Hepatocyte (in vitro differentiated cells): ENCODE measurements around the gene PKP1. TPM values are rescaled to one million over a fixed set of nuclear protein-coding genes. Genes with fewer than 3 reads are reported as not detected.

Experiments used
- DNase-seq: peaks from one replicate; pipeline ENCODE4 v3.0.0-alpha.2; 2016; ENCODE audit warnings: low spot score
- H2AFZ ChIP-seq: fragments of 200-600 bp; sonication (generic); 2 replicates; pipeline ENCODE4 v1.6.0; 2016; ENCODE audit warnings: antibody characterized with exemption, mild to moderate bottlenecking
- H3K27ac ChIP-seq: fragments of 200-600 bp; sonication (generic); 2 replicates; pipeline ENCODE4 v1.5.1; 2016; ENCODE audit warnings: mild to moderate bottlenecking
- H3K27me3 ChIP-seq: fragments of 200-600 bp; sonication (generic); 2 replicates; pipeline ENCODE4 v1.6.1; 2016
- H3K36me3 ChIP-seq: fragments of 200-600 bp; sonication (generic); replicated peaks from 2 replicates; pipeline ENCODE4 v1.5.1; 2016; ENCODE audit warnings: low read depth; ENCODE audit not compliant: insufficient read depth
- H3K4me1 ChIP-seq: fragments of 200-600 bp; sonication (generic); 2 replicates; pipeline ENCODE4 v1.5.1; 2016; ENCODE audit warnings: mild to moderate bottlenecking, moderate library complexity; ENCODE audit not compliant: insufficient read depth
- H3K4me2 ChIP-seq: fragments of 200-600 bp; sonication (generic); 2 replicates; pipeline ENCODE4 v1.6.0; 2016
- H3K4me3 ChIP-seq: fragments of 200-600 bp; sonication (generic); 2 replicates; pipeline ENCODE4 v1.5.1; 2016; ENCODE audit warnings: mild to moderate bottlenecking
- H3K79me2 ChIP-seq: fragments of 200-600 bp; sonication (generic); 2 replicates; pipeline ENCODE4 v1.6.0; 2017; ENCODE audit warnings: mild to moderate bottlenecking
- H3K9me2 ChIP-seq: fragments of 200-600 bp; sonication (generic); replicated peaks from 2 replicates; pipeline ENCODE4 v1.6.0; 2017; ENCODE audit warnings: mild to moderate bottlenecking; ENCODE audit not compliant: insufficient read depth
- H3K9me3 ChIP-seq: fragments of 200-600 bp; sonication (generic); 2 replicates; pipeline ENCODE4 v1.5.1; 2016; ENCODE audit warnings: low read depth, mild to moderate bottlenecking
- H4K20me1 ChIP-seq: fragments of 200-600 bp; sonication (generic); 2 replicates; pipeline ENCODE4 v1.6.0; 2016; ENCODE audit warnings: mild to moderate bottlenecking; ENCODE audit not compliant: insufficient read depth, poor library complexity, severe bottlenecking
- EZH2 ChIP-seq: fragments of 200-600 bp; sonication (generic); IDR thresholded peaks from 2 replicates; pipeline ENCODE4 v1.6.1; 2016; ENCODE audit warnings: antibody characterized with exemption, mild to moderate bottlenecking, borderline replicate concordance
- EZH2phosphoT487 ChIP-seq: fragments of 200-600 bp; sonication (generic); IDR thresholded peaks from one replicate; pipeline ENCODE4 v1.6.1; 2018; ENCODE audit warnings: antibody characterized with exemption, mild to moderate bottlenecking, low read depth, moderate library complexity; ENCODE audit not compliant: unreplicated experiment, severe bottlenecking
- WGBS: methylation state at CpG from one replicate; pipeline ENCODE4 v1.1.6; 2016; ENCODE audit warnings: low lambda C conversion rate; ENCODE audit errors: missing lambda C conversion rate; 5-methylcytosine and 5-hydroxymethylcytosine counted together
- polyA plus RNA-seq: library from polyadenylated mRNA; unstranded; fragments of >200 nt; fragmentation: Nextera tagmentation; extraction: Ambion mirVana; gene quantifications from 2 replicates; pipeline ENCODE4 v1.2.1, GENCODE V29; 2016
- total RNA-seq: library from RNA; depleted of rRNA; stranded (reverse); fragments of >200 nt; gene quantifications from 2 replicates; pipeline ENCODE4 v1.2.3, GENCODE V29; 2014
- TF ChIP-seq, protein P1 (sequence below): fragments of 200-600 bp; sonication (generic); IDR thresholded peaks from 2 replicates; pipeline ENCODE4 v1.5.1; 2016; ENCODE audit warnings: antibody characterized with exemption, mild to moderate bottlenecking; ENCODE audit not compliant: poor library complexity

Gene PKP1
- total and polyA plus RNA-seq, 2 experiments from 2014 or later = 0.04 to 0.33 TPM

GRCh38 chr1:201378804-201379203 lies 95.5 kb downstream of the PKP1 start:
- no peak overlapping the region for H3K4me3 ChIP-seq
- no peak overlapping the region for H3K4me2 ChIP-seq
- TF ChIP-seq EZH2phosphoT487 = no peak
- TF ChIP-seq EZH2 = no peak
- TF ChIP-seq, protein P1, sequence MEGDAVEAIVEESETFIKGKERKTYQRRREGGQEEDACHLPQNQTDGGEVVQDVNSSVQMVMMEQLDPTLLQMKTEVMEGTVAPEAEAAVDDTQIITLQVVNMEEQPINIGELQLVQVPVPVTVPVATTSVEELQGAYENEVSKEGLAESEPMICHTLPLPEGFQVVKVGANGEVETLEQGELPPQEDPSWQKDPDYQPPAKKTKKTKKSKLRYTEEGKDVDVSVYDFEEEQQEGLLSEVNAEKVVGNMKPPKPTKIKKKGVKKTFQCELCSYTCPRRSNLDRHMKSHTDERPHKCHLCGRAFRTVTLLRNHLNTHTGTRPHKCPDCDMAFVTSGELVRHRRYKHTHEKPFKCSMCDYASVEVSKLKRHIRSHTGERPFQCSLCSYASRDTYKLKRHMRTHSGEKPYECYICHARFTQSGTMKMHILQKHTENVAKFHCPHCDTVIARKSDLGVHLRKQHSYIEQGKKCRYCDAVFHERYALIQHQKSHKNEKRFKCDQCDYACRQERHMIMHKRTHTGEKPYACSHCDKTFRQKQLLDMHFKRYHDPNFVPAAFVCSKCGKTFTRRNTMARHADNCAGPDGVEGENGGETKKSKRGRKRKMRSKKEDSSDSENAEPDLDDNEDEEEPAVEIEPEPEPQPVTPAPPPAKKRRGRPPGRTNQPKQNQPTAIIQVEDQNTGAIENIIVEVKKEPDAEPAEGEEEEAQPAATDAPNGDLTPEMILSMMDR = no peak
- DNase-seq = no peak
- H3K4me1 ChIP-seq = peaks cover 26% of the 10 kb centered on the region
- H3K9me3 ChIP-seq = no peaks in the 10 kb centered on the region
- H3K27me3 ChIP-seq = no peaks in the 10 kb centered on the region
- no peak overlapping the region for H3K27ac ChIP-seq
- 91% methylated on average over 6 of the region's 6 CpGs for WGBS
- H3K36me3 ChIP-seq = no peaks in the 10 kb centered on the region
- H3K79me2 ChIP-seq = no peaks in the 10 kb centered on the region
- no peak overlapping the region for H2AFZ ChIP-seq
- H4K20me1 ChIP-seq = no peaks in the 10 kb centered on the region
- no peaks in the 10 kb centered on the region for H3K9me2 ChIP-seq

DNA sequence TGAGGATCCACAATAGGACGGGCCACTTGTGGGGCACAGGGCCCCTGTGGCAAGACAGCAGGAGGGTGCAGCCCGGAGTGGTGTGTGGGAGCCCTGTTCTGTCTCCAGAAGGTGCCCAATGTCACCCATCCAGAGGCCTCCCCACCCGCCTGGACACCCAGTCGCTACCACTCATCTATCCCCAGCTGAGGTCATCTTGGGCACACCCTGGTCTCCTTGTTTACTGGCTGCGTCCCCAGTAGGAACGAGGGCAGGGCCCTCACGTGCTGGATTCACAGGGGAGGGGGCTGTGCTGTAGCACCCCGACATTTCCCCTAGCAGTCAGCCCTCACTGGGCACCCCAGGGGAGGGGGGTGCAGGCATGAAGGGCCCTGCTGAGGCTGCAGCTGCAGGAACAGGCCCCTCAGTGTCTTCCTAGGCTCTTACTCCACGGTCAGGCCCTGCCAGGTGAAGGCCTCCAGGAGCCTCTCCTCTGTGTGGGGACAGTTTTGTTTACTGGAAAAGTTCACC lies 96.5 kb downstream of the PKP1 start:
- no peak overlapping the region for H2AFZ ChIP-seq
- DNase-seq = no peak
- whole genome bisulfite sequencing = 92% methylated on average over 9 of the region's 9 CpGs

GRCh38 chr1:201381130-201381529 lies 97.8 kb downstream of the PKP1 start:
- H2AFZ ChIP-seq = no peak overlapping the region
- H3K27ac ChIP-seq = peak overlapping the region; percentile 29
- WGBS = 75% methylated on average over 7 of the region's 7 CpGs
- no peaks in the 10 kb centered on the region for H3K9me2 ChIP-seq
- no peak for DNase-seq
- TF ChIP-seq EZH2phosphoT487 (no peak), EZH2 (no peak)
- TF ChIP-seq, protein P1 = no peak
- no peaks in the 10 kb centered on the region for H3K27me3 ChIP-seq
- no peak overlapping the region for H3K4me2 ChIP-seq
- H4K20me1 ChIP-seq = no peaks in the 10 kb centered on the region
- no peak overlapping the region for H3K4me3 ChIP-seq
- peaks cover 33% of the 10 kb centered on the region for H3K4me1 ChIP-seq
- H3K79me2 ChIP-seq = no peaks in the 10 kb centered on the region
- H3K36me3 ChIP-seq = no peaks in the 10 kb centered on the region
- no peaks in the 10 kb centered on the region for H3K9me3 ChIP-seq

More for the DNA sequence above, 96.5 kb downstream of the PKP1 start:
- H3K36me3 ChIP-seq = no peaks in the 10 kb centered on the region
- no peaks in the 10 kb centered on the region for H3K9me3 ChIP-seq
- H3K27ac ChIP-seq = no peak overlapping the region
- H3K4me1 ChIP-seq = peaks cover 33% of the 10 kb centered on the region
- TF ChIP-seq, protein P1 = no peak
- TF ChIP-seq EZH2 = no peak
- TF ChIP-seq EZH2phosphoT487 = no peak
- no peak overlapping the region for H3K4me2 ChIP-seq
- no peaks in the 10 kb centered on the region for H3K79me2 ChIP-seq
- H3K27me3 ChIP-seq = no peaks in the 10 kb centered on the region
- no peaks in the 10 kb centered on the region for H3K9me2 ChIP-seq
- H4K20me1 ChIP-seq = no peaks in the 10 kb centered on the region
- no peak overlapping the region for H3K4me3 ChIP-seq

Other genes with a start within 250 kb of the PKP1 start
- gene CACNA1S, start 171.1 kb upstream of the PKP1 start, total RNA-seq = 0.04 TPM in 1 of 2 replicates, not detected in the other
- gene CACNA1S, start 171.1 kb upstream of the PKP1 start, polyA plus RNA-seq = not detected in 2 replicates
- gene ASCL5, start 156.3 kb upstream of the PKP1 start, total RNA-seq = not detected in 2 replicates
- not detected in 2 replicates for gene ASCL5, start 156.3 kb upstream of the PKP1 start, polyA plus RNA-seq
- gene TMEM9, start 129.0 kb upstream of the PKP1 start, total RNA-seq = 103 and 104 TPM in 2 replicates
- gene TMEM9, start 129.0 kb upstream of the PKP1 start, polyA plus RNA-seq = 99.4 and 113 TPM in 2 replicates
- gene IGFN1, start 92.7 kb upstream of the PKP1 start, total RNA-seq = 0.04 and 3.1 TPM in 2 replicates
- gene IGFN1, start 92.7 kb upstream of the PKP1 start, polyA plus RNA-seq = 0.37 TPM in 1 of 2 replicates, not detected in the other
- gene TNNT2, start 94.2 kb downstream of the PKP1 start, total RNA-seq = 22.3 and 25.9 TPM in 2 replicates
- gene TNNT2, start 94.2 kb downstream of the PKP1 start, polyA plus RNA-seq = 33.5 and 55.1 TPM in 2 replicates
- gene LAD1, start 115.8 kb downstream of the PKP1 start, total RNA-seq = 64.2 and 66.9 TPM in 2 replicates
- 63.5 and 68.6 TPM in 2 replicates for gene LAD1, start 115.8 kb downstream of the PKP1 start, polyA plus RNA-seq
- 2.6 and 4.1 TPM in 2 replicates for gene TNNI1, start 138.2 kb downstream of the PKP1 start, total RNA-seq
- 4.2 and 12.4 TPM in 2 replicates for gene TNNI1, start 138.2 kb downstream of the PKP1 start, polyA plus RNA-seq
- 24.4 and 30.2 TPM in 2 replicates for gene PHLDA3, start 185.7 kb downstream of the PKP1 start, total RNA-seq
- 62.9 and 64.6 TPM in 2 replicates for gene PHLDA3, start 185.7 kb downstream of the PKP1 start, polyA plus RNA-seq
- gene CSRP1, start 223.6 kb downstream of the PKP1 start, total RNA-seq = 76.0 and 101 TPM in 2 replicates
- 47.6 and 50.9 TPM in 2 replicates for gene CSRP1, start 223.6 kb downstream of the PKP1 start, polyA plus RNA-seq